Adrenal gland (tissue), 12 donors: Measurements from ENCODE around the gene CFAP57. TPM values are rescaled to one million over a fixed set of nuclear protein-coding genes. Genes with fewer than 3 reads are reported as not detected.

Experiments used
- DNase-seq, 7 donors: peaks; one replicate each; pipeline ENCODE4 v3.0.0-alpha.2; 2019 to 2020
- H3K27ac ChIP-seq, 5 donors: fragments of 200-600 bp; sonication (generic) in 4 of 5; 1 replicate in 3 of 5; 2 replicates in 2 of 5; pipeline versions ENCODE4 v1.5.1 to v1.8.0; 2016 to 2020; ENCODE audit warnings: mild to moderate bottlenecking in 1 of 5
- H3K27me3 ChIP-seq: fragments of 200-600 bp; 2 replicates; pipeline ENCODE4 v1.8.0; 2021
- H3K36me3 ChIP-seq, 2 donors: fragments of 200-600 bp; replicated peaks in 1 of 2; 1 replicate in 1 of 2; 2 replicates in 1 of 2; pipeline versions ENCODE4 v1.5.1 to v1.8.0; 2018 to 2022
- H3K4me1 ChIP-seq, 2 donors: fragments of 200-600 bp; replicated peaks in 1 of 2; 1 replicate in 1 of 2; 2 replicates in 1 of 2; pipeline versions ENCODE4 v1.5.1 to v1.8.0; 2018 to 2021
- H3K4me3 ChIP-seq, 4 donors: fragments of 200-600 bp; sonication (generic) in 3 of 4; one replicate each; pipeline ENCODE4 v1.5.1; 2016 to 2018
- H3K9me3 ChIP-seq, 3 donors: fragments of 200-600 bp; sonication (generic) in 1 of 3; replicated peaks in 1 of 3; 1 replicate in 2 of 3; 2 replicates in 1 of 3; pipeline versions ENCODE4 v1.5.1 to v1.8.0; 2016 to 2021
- CTCF ChIP-seq, 6 experiments: fragments of 450-650 bp in 4 of 6; fragments of 200-600 bp in 2 of 6; sonication (generic) in 1 of 6; IDR thresholded peaks; 1 replicate in 5 of 6; 2 replicates in 1 of 6; pipeline versions ENCODE4 v1.5.1 to v1.8.0; 2016 to 2021; ENCODE audit warnings: antibody characterized with exemption in 6 of 6, mild to moderate bottlenecking in 2 of 6, moderate library complexity in 1 of 6
- POLR2A ChIP-seq, 2 donors: fragments of 450-650 bp; IDR thresholded peaks; one replicate each; pipeline ENCODE4 v1.6.1; 2017; ENCODE audit warnings: antibody characterized with exemption in 2 of 2, mild to moderate bottlenecking in 2 of 2, moderate library complexity in 1 of 2
- WGBS, 4 donors: extraction: QIAGEN DNeasy Blood & Tissue Kit in 2 of 4; methylation state at CpG; one replicate each; pipeline versions ENCODE4 v1.1.5 to v1.1.7; 2013 to 2017; 5-methylcytosine and 5-hydroxymethylcytosine counted together
- intact Hi-C, 2 donors: fragments of 100-400 bp; cut with DNase I; formaldehyde crosslinking; loops; one replicate each; pipeline versions ENCODE4 v1.14.1 to v1.15.0; 2022 to 2023
- polyA plus RNA-seq, 3 donors: library from polyadenylated mRNA; stranded (reverse); fragments of 200-250 nt in 2 of 3; fragments of 350-450 nt in 1 of 3; fragmentation: Illumina TruSeq in 1 of 3; extraction: RNeasy Lipid Tissue Mini Kit (QIAGEN cat#74804) in 1 of 3; gene quantifications; one replicate each; pipeline ENCODE4 v1.2.3, GENCODE V29; 2013 to 2014
- total RNA-seq, 9 donors: library from RNA; depleted of rRNA in 4 of 9; stranded (reverse); fragments of >200 nt in 4 of 9; fragments of 120-200 nt in 1 of 9; fragmentation: NEBNext Ultra II Directional in 1 of 9; extraction: Animal tissue kit (Norgen Biotek cat#: 25700) in 1 of 9; gene quantifications; one replicate each; pipeline versions ENCODE4 v1.1.0 to v1.2.4, GENCODE V29; 2013 to 2023
- donor health status: healthy with polysubstance abuse.
- donor health status: Bipolar disorder and iron deficiency.
- donor health status: DM: yes; HTN: yes; CAD: no.
- donor health status: DM: no; HTN: no; CAD: no.
- donor health status: DM: no; HTN: no; CAD: no.
- donor health status: DM: yes; HTN: yes; CAD: no.

CFAP57 gene
- total and polyA plus RNA-seq, 12 donors: 0.06 to 2.1 (median 0.33) TPM; not detected in 3

DNA sequence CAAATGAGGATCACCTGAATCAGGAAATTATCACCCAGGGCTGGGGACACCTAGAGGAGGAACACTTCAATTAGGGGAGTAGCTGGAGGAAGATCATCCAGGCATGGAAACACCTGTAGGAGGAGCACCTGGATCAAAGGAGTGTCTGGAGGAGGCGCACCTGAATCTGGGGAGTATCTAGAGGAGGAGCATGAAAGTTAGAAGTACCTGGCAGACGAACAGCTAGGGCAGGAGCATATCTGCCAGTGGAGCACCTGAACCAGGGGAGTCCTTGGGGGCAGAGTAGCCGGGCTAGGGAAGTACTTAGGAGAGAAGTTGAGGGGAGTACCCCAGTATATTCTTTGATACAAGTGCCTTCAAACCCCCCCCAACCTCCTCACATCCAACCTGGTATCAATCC, 111.9 kb downstream of the CFAP57 start:
- Histone ChIP-seq H3K36me3 (no peaks in the 10 kb centered on the region), H3K4me1 (peaks cover 0 to 3% of the 10 kb centered on the region in 2 donors), H3K4me3 (no peak overlapping the region), H3K9me3 (no peaks in the 10 kb centered on the region), H3K27me3 (no peaks in the 10 kb centered on the region), H3K27ac (no peak overlapping the region)
- 86 to 96% (median 89%) methylated on average over 3 of the region's 3 CpGs for WGBS, 4 donors
- intact Hi-C loops: no loop called here
- peak in 1 of 7 donors; percentile 3 for DNase-seq
- TF ChIP-seq POLR2A (IDR thresholded peaks at IDR 0.05) (no peak), CTCF (IDR thresholded peaks at IDR 0.05) (no peak)

GRCh38 chr1:43284546-43285110, 112.5 kb downstream of the CFAP57 start:
- no peaks in the 10 kb centered on the region for H3K27me3 ChIP-seq
- intact Hi-C loops: no loop called here
- no peaks in the 10 kb centered on the region for H3K9me3 ChIP-seq
- H3K4me1 ChIP-seq: peaks cover 0 to 9% of the 10 kb centered on the region in 2 donors
- TF ChIP-seq POLR2A (IDR thresholded peaks at IDR 0.05) (no peak), CTCF (IDR thresholded peaks at IDR 0.05) (no peak)
- 88 to 90% (median 89%) methylated on average over 12 of the region's 12 CpGs for WGBS, 4 donors
- no peak overlapping the region for H3K4me3 ChIP-seq
- no peaks in the 10 kb centered on the region for H3K36me3 ChIP-seq
- H3K27ac ChIP-seq: no peak overlapping the region
- no peak for DNase-seq

GRCh38 chr1:43285269-43285990, 113.3 kb downstream of the CFAP57 start, which contains the start of gene C1orf210:
Gene C1orf210, minus strand, starts transcription at chr1:43285581. Its CDS starts 2,311 bp downstream, at chr1:43283270.
- DNase-seq: no peak
- no peak for TF ChIP-seq CTCF (IDR thresholded peaks at IDR 0.05)
- no peak within 1 kb of the TSS for H3K27ac ChIP-seq
- intact Hi-C loops: no loop called here
- H3K4me3 ChIP-seq: no peak within 1 kb of the TSS
- 44 to 70% (median 60%) methylated on average over 17 to 19 of the region's 19 CpGs for WGBS, 4 donors
- H3K36me3 ChIP-seq: no peaks in the 10 kb centered on the region
- peaks cover 0 to 10% of the 10 kb centered on the region in 2 donors for H3K4me1 ChIP-seq
- no peaks in the 10 kb centered on the region for H3K9me3 ChIP-seq
- no peaks in the 10 kb centered on the region for H3K27me3 ChIP-seq

GRCh38 chr1:43286115-43286514, 114.0 kb downstream of the CFAP57 start:
- no peak for DNase-seq
- TF ChIP-seq CTCF (IDR thresholded peaks at IDR 0.05): no peak
- no peak for TF ChIP-seq POLR2A (IDR thresholded peaks at IDR 0.05)
- Histone ChIP-seq H3K27ac (no peak overlapping the region), H3K4me1 (peaks cover 0 to 10% of the 10 kb centered on the region in 2 donors), H3K36me3 (no peaks in the 10 kb centered on the region), H3K9me3 (no peaks in the 10 kb centered on the region), H3K27me3 (no peaks in the 10 kb centered on the region), H3K4me3 (no peak overlapping the region)
- 95 to 97% (median 96%) methylated on average over 11 of the region's 11 CpGs for WGBS, 4 donors
- intact Hi-C loops: no loop called here
